Stimulated activated CD8-positive, alpha-beta memory T cell treated with anti-CD3 and anti-CD28 coated beads, Interleukin-7, amount 100 ng/mL, for 4 hours (primary cell): ENCODE data around the gene CKS1B.

Experiments used
- DNase-seq, 2 donors: peaks; one replicate each; pipeline ENCODE4 v3.0.0-alpha.2; 2020; ENCODE audit warnings: low read depth in 2 of 2

CKS1B gene

DNA sequence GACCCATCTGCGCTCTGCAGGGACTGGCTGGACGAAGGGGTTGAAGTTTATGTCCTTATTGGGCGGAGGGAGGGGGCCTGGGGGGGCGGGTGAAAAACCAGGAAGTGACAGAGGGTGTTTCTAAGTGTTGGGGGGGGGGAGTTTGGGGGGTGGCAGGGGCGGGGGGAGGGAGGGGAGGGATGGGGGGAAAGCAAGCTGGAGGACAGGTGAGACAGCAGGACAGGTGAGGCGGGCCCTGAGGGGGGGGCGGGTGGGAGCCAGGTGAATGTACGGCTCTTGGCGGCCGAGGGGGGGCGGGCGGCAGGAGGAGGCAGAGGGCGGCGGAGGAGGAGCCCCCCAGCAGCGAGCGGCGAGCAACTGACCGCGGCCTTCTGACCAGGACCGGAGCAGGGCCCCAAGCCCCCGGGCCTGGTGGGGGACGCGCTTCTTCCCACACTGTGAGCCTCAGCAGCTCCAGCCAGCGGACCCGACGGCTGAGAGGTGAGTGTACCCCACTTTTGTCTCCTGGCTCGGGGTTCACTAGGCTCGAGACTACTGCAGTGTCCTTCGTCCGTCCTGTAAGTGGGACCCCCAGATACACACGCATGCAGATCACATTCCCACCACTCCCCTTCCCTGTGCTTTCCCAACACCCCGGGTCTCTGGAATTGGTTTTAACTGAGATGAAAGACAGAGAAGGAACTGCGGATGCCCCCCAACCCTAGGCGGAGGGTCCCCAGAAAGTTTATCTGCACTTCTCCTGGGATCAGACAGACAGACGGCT is 28.2 kb downstream of the CKS1B start, which contains the start of gene ZBTB7B:
Gene ZBTB7B (plus strand): TSS at position 339 of the 763 bp plus-strand sequence. CDS start 11,859 bp downstream, outside the sequence.
- no peak for DNase-seq

DNA sequence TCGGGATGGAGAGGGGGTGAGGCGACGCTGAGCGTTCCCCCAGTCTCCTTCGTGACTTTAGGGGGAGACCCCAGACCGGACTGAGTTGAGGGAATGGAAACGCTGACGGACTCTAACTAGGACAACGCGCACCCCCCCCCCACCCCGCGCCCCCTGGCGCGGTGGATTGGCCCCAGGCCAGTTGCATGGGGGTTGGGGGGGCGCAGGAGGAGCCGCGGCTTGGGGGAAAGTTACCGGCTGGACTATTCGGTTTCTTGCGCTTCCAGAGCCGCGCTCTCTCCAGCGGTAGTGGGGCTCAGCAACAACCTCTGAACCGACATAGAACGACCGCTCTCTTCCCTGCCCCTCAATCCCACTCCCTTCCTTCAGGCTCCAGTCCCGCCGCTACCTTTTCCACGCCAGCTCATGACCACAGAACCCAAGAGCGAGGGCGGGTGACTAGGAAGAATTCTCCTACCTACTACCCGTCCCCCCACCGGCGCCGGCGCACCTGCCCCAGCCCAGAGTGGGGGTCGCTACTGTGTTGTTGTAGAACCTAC is 28.8 kb downstream of the CKS1B start:
- no peak for DNase-seq

DNA sequence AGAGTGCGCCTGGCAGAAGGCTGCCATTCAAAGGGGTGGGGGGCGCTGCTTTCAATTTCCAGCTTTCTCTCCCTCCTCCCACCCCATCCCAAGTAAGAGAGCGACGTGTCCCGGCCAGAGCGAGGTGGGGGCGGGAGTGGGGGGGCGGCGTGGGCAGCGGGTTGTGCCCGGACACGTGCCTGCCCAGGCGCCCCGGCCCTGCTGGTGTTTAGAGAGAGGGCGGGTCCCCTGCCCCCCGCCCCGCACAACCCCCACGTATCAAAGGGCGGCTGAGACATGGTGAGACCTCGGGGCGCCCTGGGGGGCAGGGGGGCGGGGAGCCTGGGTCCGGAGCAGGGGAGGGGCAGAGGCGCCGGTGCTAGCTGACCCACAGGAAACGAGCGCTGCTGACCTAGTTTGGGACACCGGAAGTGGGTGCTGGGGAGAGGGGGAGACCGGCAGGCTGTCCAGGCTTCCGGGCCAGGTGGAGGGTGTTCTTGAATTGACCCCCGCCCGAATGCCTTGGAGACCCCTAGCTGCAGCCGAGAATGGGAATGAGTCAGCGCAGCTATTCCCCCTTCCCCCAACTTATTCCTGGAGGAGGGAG is 29.4 kb downstream of the CKS1B start:
- DNase-seq: no peak

DNA sequence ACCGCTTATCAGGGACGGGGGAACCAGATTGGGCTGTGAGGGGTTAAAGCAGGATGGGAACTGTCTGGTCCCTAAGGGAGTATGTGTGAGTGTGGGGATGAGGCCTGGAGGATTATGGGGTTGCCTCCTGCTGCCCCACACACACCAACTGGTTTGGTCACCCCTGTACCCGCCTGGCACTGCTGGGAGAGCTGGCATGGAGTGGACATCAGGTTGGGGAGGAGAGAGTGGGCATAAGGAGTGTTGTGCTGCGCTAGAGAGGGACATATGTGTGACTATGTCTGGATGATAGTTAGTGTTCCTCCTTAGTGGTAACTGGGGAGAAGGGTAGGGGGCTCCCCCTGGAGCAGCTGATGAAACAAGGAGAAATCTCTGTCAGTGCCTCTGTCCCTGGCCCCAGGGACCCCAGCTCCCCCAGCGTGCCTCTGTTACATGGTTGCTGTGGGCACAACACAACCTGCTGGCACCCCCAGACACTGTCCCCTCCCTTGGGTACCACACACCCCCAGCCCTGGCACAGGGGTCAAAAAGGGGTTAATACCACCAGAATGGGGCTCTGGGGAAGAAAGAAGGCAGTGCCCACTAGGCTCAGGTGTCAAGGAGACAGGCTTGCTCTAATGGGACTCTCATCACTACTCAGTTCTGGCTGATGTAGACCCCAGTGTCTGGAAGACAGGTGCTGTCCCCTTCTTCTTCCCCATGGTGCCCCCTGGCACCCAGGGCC is 30.0 kb downstream of the CKS1B start:
- no peak for DNase-seq

DNA sequence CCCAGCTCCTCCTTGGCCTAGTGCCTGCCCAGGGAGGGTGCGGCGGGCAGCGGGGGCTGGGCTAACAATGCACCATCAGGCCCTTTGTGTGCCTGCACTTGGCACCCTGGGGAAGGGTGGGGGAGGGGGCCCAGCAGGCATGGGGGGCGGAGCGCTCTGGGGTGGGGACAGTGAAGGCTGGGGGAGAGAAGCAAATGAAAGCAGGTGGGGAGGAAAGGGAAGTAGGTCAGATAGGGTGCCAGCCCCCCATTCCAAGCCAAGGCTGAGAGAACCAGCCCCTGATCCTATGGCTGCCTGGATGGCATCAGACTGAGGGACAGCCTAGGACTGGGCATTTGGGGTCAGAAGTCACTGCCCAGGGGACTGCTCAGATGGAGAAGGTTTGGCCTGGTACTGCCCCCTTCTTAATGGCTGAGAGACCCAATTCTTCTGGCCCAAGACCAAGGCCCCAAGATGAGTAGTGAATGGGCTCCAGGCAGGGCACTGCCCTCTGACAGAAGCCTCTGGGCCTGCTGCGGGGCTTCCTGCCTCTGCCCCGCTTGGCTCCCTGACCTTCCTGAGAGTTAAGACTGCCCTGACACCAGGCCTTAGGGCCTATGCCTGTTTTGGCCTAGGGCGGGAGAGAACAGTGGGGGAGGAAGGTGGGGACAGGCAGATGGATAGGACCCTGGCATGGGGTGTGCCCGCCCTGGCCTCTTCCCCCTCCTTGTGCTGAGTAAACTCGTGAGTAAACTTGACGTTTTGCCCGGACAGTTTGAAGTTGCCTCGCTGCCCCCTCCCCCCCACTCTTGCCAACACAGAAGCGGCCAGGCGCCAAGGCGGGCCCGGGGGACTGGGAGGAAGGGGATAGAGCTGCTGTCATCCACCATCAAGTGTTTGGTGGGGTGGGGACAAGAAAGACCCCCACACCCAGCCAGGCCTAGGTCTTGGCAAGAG is 30.9 kb downstream of the CKS1B start:
- DNase-seq: no peak

DNA sequence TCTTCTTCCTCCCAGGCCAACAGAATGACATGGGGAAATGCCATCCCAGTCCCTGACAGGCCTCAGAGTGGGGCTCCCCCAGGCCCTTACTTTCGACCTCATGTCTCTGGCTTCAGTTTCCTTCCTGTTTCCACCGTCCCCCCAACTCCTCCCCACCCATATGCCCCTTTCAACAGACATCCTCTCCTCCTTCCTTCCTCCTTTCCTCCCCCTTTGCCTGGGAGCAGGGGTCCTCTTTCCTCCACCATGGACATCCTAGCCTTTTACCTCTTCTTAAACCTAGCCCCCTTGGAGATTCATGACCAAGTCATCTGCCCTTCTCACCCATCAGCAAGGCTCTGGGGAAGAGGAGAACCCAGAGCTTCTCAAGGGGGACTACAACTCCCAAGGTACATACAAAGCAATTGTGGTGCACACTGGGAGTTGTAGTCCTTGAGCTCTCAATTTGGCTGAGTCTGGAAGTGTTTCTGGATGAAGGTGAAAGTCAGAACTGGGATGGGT is 32.2 kb downstream of the CKS1B start:
- no peak for DNase-seq

DNA sequence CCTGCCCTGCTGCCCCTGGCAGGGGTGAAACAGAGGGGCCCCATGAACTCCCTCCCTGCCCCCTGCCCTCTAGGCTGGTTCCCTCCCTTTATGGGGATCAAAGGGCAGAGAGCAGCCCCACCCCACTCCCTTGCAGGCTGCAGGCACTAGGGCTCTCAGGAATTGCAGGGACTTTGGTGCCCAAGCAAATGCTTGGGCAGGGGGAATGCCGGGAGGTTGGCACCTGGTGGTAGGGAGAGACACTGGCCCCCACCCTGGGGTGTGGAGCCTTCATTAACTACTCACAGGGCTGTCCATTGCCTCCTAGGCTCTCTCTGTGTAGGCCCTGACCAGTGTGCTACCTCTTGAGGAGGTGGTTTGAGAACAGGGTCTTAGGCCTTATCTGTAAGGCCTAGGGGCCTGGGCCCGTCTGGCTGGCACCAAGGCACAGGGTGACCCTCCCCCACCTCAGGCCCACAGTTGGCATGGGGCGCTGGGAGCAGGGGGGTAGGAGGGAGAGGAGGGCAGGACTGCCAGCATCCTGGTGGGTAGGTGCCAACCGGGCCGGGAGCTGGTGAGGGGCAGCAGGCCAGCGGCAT is 32.9 kb downstream of the CKS1B start:
- DNase-seq: no peak

DNA sequence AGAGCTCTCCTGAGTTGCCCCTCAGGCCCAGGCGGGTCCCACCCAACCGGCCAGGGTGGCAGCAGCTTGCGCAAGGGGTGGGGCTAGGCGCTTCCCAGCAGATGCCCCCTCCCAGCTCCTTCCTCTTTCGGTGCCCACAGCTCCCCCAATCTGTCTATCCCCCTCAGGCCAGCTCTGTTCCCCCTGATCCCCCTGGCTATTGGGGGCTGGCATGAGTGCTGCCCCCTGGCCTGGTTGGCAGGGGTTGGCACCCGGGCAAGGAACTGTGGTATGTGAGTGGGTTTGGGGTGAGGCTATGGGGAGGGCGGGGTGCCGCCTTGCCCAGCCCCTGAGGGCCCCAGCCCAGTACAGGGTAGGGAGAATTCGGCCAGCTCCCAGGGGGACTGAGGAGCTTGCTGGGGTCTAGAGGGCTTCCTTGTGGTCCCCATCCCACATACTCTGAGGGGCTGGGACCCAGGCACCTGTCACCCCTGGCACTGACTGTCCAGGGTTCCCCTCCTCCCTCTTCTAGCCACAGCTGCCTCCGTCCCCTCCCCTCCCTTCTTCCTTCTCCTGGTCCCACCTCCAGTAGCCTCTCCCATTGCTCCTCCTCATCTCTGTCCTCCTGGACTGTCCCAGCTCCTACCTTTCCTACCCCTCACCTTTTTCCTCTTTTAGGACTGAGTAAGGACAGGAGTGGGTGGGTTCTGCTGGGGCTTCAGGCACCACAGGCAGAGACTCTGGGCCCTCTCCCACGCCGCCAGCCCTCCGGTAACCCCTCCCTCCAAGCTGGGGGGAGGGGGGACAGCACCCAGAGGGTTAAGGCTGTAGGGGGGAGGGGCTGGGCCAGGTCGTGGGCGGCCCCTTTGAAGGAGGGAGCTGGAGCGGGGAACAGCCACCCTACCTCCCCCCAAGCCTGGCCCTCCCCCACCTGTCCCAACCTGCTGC is 33.8 kb downstream of the CKS1B start:
- no peak for DNase-seq

DNA sequence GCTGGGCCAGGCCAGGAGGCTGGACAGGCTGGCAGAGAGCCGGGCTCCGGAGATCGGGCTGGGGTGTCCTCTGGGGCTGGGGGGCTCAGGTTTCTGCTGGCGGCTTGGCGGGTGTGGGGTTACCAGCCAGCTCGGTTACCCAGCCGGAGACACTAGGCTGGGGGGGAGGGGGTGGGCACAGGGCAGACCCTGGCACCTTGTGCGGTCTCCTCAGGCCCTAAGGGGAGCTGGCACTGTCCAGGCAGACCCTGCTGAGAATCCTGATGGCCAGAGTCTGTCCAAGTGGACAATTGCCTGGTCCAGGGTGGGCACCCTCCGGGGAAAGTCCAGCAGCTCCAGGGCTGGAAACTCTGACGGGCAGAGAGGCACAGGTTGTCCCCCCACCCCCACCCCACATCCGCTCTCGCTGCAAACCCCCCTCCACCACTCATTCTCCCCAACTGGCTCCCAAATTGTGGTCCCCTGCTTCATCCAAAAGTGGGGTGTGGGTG is 34.8 kb downstream of the CKS1B start:
- no peak for DNase-seq

DNA sequence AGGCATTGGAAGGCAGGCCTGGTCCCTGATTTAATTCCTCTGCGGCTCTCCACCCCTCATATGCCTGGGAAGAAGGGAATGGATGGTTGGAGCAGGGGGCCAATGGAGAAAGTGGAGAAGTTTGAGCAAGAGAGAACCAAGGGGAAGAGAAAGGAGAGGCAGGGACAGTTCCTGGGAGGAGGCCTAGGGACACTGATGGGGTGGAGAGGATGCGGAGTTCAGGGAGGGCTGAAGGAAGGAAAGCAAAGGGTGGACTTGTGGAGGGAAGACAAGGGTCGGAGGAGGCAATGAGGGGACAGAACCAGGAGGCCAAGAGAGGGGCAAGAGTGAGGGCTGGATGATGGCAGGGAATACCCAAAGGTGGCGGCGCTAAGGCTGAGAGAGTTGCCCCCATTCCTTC is 35.3 kb downstream of the CKS1B start:
- DNase-seq: no peak

DNA sequence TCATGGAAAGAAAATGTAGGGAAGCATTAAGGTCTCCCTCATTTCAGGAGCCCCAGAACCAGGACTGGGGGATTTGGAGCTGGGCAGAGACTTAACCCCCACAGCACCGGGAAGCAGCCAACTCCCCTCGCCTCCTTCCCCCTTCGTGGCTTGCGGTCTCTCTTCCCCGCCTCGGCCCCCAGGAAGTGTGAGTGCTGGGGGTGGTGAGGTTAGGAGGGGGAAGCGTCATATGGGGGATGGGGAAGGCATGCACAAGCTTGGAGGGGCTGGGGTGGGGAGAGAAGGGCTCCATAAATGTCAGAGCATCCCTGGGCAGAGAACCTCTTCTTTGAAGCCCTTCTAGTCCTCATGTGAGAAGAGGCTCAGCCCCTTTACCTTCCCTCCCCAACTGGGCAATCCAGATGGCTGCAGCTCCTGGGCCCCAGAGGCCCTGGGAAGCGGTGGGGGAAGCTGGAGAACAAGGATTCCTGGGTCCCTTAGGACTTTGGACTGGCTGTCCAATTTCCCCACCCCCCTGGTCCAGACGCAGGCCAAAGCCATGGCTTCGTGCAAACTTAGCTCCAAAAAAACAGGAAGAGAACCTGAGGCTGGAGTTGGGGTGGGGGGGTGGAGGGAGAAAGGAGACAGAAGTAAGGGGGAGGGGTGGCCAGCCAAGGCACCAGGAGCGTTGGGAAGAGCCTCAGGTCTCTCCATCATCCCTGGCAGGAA is 35.9 kb downstream of the CKS1B start:
- DNase-seq: no peak

DNA sequence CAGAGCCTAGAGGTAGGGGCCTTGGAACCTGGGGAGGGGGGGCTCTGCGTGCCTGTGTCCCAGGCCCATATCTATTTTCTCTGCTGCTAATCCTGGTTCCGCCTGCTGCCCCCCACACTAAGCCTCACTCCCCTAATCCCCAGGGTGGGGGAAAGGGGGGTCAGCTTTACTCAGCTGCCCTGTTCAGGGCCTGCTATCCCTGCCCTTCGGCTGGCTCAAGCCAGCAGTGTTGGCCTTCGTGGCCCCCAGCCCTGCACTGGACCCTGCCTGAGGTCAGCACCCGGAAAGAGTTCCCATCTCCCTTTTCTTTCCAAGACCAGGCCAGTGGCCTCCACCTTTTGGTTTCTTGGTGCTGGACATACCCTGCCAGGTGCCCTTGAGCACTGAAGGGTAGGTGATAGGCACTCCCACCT is 36.5 kb downstream of the CKS1B start:
- DNase-seq: no peak

DNA sequence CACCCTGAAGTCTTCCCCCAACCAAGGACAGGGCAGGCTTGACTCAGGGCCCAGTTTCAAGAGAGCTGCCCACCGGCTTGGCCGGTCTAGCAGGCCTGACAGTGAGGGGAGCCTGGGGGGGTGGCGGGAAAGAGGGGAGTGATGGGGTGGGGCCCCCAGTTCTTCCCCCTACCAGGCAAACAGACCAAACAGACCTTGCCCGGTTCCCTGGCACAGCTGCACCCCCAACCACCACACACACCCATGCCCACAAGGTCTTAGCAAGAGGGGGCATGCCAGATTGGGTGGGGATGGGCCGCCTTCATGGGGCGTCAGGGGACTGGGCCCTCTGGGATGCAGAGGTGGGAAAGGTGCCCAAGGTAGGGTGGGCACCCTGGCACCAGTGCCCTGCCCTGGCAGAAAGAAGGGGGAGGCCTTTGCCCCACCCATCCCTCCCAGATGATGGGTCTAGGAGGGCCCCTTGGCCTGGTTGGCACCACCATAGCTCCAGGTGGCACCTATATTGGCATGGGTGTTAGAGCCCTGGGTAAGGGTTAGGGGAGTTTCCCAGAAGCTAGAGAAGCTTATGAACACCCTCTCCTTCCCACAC is 37.0 kb downstream of the CKS1B start:
- no peak for DNase-seq

DNA sequence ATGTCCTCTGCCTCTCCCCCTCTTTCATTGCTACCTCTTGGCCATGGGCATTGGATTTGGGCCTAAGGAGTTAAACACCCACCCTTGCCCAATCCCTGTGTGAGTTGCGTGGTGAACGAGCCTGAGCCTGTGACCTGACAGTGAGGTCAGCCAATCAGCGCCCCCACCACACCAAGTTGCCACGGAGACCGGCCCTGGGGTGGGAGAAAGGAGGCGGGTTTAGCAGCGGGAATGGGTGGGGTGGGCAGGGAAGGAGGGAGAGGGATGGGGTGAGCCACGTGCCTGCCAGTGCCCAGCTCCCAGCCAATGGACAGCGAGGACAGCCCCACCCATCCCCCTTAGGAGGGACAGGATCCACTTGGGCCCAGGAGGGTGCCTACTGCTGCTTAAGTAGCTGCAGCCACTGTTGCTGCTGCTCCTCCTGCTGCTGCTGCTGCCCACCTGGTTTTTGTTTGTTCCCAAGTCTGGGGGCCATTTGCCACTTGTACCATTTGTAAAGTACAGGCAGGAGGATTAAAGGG is 37.6 kb downstream of the CKS1B start:
- DNase-seq: no peak

DNA sequence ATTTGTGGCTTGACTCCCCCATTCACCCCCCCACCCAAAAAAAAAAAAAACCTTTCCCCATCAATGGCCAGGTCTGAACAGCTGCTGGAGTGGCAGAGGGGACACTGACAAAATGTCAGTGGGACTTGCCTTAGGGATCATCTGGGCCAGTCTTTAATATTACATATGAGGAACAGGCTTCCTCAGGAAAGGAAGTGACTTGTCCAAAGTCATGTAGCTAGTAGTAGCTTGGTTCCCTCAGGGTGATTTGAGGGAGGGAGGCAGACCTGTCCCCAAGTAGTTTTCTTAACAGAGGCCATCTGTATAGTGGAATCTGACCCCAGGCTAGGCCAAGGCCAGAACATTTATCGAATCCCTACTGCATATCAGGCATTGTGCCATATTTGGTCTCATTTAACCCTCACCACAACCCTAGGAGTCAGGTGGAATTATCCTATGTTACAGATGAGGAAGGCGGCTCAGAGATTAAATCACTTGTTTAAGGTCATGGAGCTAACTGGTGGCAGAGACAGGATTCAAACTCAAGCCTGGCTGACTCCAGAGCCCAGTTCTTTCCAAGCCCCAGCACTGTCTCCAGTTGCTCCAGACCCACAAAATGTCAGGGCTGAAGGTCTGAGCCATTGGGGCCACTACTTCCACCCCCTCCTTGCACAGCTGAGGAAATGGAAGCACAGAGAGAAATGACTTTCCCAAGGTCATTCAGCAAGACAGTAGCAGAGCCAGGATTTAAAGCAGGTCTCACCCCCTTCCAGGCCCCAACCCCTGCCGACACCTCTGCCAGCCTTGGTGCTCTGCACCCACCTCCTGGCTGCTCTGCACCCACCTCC is 38.5 kb downstream of the CKS1B start:
- no peak for DNase-seq

DNA sequence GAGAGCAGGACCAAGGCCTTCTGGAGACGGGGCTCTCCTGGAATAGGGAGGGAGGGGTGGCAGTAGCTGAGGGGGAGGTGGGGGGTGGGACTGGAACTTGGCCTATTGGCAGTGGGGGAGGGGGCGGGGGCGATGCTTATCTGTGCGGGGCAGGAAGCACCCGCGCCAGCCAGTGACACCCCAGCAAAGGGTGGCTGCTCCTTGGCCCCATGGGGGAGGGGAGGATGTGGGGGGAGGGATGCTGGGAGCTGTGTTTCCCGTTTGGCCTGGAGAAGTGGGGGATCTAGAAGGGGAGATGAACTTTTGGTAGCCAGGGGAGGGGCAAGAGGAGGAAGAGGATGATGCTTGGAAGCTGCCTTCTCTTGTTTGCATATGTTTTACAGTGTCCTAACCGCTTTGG is 39.2 kb downstream of the CKS1B start:
- no peak for DNase-seq

DNA sequence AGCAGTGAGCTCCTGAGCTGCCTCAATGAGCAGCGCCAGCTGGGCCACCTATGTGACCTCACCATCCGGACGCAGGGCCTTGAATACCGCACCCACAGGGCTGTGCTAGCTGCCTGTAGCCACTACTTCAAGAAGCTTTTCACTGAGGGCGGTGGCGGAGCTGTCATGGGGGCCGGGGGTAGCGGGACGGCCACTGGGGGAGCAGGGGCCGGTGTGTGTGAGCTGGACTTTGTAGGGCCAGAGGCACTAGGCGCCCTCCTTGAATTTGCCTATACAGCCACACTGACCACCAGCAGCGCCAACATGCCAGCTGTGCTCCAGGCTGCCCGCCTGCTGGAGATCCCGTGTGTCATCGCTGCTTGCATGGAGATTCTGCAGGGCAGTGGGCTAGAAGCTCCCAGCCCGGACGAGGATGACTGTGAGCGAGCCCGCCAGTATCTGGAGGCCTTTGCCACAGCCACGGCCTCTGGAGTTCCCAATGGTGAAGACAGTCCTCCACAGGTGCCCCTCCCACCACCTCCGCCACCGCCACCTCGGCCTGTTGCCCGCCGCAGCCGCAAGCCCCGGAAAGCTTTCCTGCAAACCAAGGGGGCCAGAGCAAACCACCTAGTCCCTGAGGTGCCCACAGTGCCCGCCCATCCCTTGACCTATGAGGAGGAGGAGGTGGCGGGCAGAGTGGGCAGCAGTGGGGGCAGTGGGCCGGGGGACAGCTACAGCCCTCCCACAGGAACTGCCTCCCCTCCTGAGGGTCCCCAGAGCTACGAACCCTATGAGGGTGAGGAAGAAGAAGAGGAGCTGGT is 40.4 kb downstream of the CKS1B start:
- no peak for DNase-seq
